GM21390 (cell line): ENCODE data around the gene MEF2C.
"Not testable (repeated sequence)": the region's sequence is repeated elsewhere in the genome, so short reads cannot be mapped to it uniquely, and the experiment has no call there.

Experiments
- ATAC-seq: cut with Tn5 transposase; IDR thresholded peaks from one replicate; pipeline ENCODE4 v1.9.1; 2021; ENCODE audit not compliant: unreplicated experiment

The MEF2C gene

GRCh38 chr5:88805151-88805784 is 77.7 kb downstream of the MEF2C start:
- ATAC-seq = peak; percentile 48

- ATAC-seq = no peak
Measured at GRCh38 chr5:88804444-88804843, 78.5 kb downstream of the MEF2C start.

- ATAC-seq = no peak
Measured at GRCh38 chr5:88803309-88803708, 79.7 kb downstream of the MEF2C start.

GRCh38 chr5:88799938-88800535 is 82.9 kb downstream of the MEF2C start:
- no peak for ATAC-seq

GRCh38 chr5:88798933-88799332 is 84.1 kb downstream of the MEF2C start:
- ATAC-seq = not testable (repeated sequence)

- not testable (repeated sequence) for ATAC-seq
Measured at GRCh38 chr5:88793797-88794196, 89.2 kb downstream of the MEF2C start.

GRCh38 chr5:88792144-88792840 is 90.7 kb downstream of the MEF2C start:
- peak; percentile 75 for ATAC-seq

- no peak for ATAC-seq
Measured at GRCh38 chr5:88787856-88788255, 95.1 kb downstream of the MEF2C start.

GRCh38 chr5:88786789-88787188 is 96.2 kb downstream of the MEF2C start:
- no peak for ATAC-seq

- peak; percentile 66 for ATAC-seq
Measured at GRCh38 chr5:88785746-88786565, 97.0 kb downstream of the MEF2C start.

- no peak for ATAC-seq
Measured at GRCh38 chr5:88782571-88782970, 100.4 kb downstream of the MEF2C start.

GRCh38 chr5:88780736-88781135 is 102.2 kb downstream of the MEF2C start:
- ATAC-seq = no peak

- no peak for ATAC-seq
Measured at GRCh38 chr5:88778736-88779135, 104.2 kb downstream of the MEF2C start.

GRCh38 chr5:88776692-88777091 is 106.3 kb downstream of the MEF2C start:
- no peak for ATAC-seq

- ATAC-seq = no peak
Measured at GRCh38 chr5:88772831-88773230, 110.2 kb downstream of the MEF2C start.

GRCh38 chr5:88772047-88772446 is 110.9 kb downstream of the MEF2C start:
- no peak for ATAC-seq

GRCh38 chr5:88770276-88771257 is 112.4 kb downstream of the MEF2C start:
- no peak for ATAC-seq

GRCh38 chr5:88769165-88769564 is 113.8 kb downstream of the MEF2C start:
- no peak for ATAC-seq

- ATAC-seq = no peak
Measured at GRCh38 chr5:88768411-88768810, 114.6 kb downstream of the MEF2C start.

GRCh38 chr5:88765798-88766197 is 117.2 kb downstream of the MEF2C start:
- no peak for ATAC-seq
